Sigmoid colon (tissue), 4 donors: ENCODE results near the gene ACY1.

Source experiments
- EP300 ChIP-seq, 4 donors: sonication (generic); formaldehyde crosslinking; IDR thresholded peaks; one replicate each; pipeline ENCODE4 v1.6.1; 2017; ENCODE audit warnings: antibody characterized with exemption in 4 of 4
- POLR2A ChIP-seq, 2 donors: fragments of 450-650 bp; IDR thresholded peaks; one replicate each; pipeline ENCODE4 v1.6.1; 2016; ENCODE audit warnings: antibody characterized with exemption in 2 of 2, mild to moderate bottlenecking in 2 of 2, moderate library complexity in 2 of 2
- POLR2AphosphoS5 ChIP-seq, 4 donors: sonication (generic); formaldehyde crosslinking; IDR thresholded peaks; one replicate each; pipeline ENCODE4 v1.6.1; 2017; ENCODE audit warnings: antibody characterized with exemption in 4 of 4
- TF ChIP-seq, protein P1 (sequence below), 4 experiments: fragments of 450-650 bp in 3 of 4; fragments of 200-600 bp in 1 of 4; IDR thresholded peaks; one replicate each; pipeline ENCODE4 v1.5.1; 2016 to 2019; ENCODE audit warnings: antibody characterized with exemption in 4 of 4, mild to moderate bottlenecking in 3 of 4, moderate library complexity in 2 of 4

DNA sequence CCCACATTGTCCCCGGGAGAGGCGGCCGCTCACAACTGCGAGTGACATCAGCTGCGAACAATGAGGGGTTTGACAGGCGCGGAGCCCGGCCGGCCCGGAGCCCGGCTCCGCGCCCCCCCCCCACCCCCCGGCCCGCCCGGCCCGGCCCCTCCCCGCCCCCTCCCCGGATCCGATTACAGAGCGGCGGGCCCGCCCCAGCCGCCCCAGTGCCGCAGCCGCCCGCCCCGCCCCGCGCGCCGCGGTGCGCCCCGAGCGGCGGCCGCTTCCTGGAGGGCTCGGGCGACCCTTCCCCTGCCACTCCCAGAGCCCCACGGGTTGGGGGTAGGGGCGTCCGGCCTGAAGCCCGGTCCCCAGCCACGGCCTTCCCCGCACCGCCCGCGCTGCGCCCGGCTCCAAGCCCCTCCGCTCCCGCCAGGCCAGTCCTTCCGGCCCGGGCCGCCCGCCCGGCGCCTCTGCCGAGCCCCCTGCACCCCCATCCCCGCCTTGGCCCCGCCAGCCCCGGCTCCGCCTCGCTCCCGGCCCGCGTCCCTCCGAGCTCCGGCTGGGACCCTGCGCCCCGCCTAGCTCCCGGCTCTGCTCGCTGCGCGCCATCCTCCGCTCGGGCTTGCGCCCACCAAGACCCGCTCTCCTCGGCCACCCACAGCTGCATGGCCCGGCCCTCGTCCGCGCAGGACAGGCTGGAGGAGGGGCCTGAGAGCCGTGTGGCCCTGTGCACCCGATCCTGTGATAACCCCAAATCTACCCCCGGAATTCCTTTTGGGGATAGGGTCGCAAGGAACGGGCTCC, 15.8 kb upstream of the ACY1 start, which contains the start of gene PCBP4:
- TF ChIP-seq, protein P1, sequence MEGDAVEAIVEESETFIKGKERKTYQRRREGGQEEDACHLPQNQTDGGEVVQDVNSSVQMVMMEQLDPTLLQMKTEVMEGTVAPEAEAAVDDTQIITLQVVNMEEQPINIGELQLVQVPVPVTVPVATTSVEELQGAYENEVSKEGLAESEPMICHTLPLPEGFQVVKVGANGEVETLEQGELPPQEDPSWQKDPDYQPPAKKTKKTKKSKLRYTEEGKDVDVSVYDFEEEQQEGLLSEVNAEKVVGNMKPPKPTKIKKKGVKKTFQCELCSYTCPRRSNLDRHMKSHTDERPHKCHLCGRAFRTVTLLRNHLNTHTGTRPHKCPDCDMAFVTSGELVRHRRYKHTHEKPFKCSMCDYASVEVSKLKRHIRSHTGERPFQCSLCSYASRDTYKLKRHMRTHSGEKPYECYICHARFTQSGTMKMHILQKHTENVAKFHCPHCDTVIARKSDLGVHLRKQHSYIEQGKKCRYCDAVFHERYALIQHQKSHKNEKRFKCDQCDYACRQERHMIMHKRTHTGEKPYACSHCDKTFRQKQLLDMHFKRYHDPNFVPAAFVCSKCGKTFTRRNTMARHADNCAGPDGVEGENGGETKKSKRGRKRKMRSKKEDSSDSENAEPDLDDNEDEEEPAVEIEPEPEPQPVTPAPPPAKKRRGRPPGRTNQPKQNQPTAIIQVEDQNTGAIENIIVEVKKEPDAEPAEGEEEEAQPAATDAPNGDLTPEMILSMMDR (IDR thresholded peaks at IDR 0.05) = no peak
- no peak for TF ChIP-seq POLR2A (IDR thresholded peaks at IDR 0.05)
- TF ChIP-seq POLR2AphosphoS5 (IDR thresholded peaks at IDR 0.05) = peak; percentile 74 to 91 (median 84)
- TF ChIP-seq EP300 (IDR thresholded peaks at IDR 0.05) = no peak
